ENCODE data around the gene ANO8.

DNA sequence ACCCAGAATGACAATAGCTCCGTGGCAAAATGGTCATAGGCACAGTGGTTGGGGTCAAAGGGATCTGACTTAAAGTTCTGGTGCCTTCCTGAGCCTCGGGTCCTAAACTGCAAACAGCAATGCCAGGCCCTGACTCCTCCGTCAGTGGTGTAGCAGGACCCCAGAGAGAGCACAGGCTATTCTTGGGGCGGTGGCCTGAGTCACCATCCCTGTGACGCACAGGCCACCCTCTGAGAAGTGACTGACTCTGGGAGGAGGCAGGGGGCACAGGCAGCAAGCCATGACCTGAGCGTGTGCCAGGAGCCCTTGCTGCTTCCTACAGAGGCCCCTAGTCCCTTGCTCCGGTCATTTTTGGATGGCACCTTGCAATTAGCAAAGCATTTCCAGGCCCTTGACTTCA lies 23.7 kb upstream of the ANO8 start:
- TF ChIP-seq SMC3 (IDR thresholded peaks at IDR 0.05; ENCODE audit: low read depth, low read length) (no peak), GABPA (IDR thresholded peaks at IDR 0.05; ENCODE audit: low read depth) (no peak), EP300 (IDR thresholded peaks at IDR 0.05; ENCODE audit: borderline replicate concordance in 1 of 2, low read depth in 1 of 2, low read length in 1 of 2) (no peak), CTCF (IDR thresholded peaks at IDR 0.05) (no peak), ELF1 (IDR thresholded peaks at IDR 0.05) (no peak), YY1 (IDR thresholded peaks at IDR 0.05; ENCODE audit: low read depth) (no peak), POLR2AphosphoS5 (IDR thresholded peaks at IDR 0.05; ENCODE audit: low read depth, low read length) (no peak)
- TF ChIP-seq, protein P1, sequence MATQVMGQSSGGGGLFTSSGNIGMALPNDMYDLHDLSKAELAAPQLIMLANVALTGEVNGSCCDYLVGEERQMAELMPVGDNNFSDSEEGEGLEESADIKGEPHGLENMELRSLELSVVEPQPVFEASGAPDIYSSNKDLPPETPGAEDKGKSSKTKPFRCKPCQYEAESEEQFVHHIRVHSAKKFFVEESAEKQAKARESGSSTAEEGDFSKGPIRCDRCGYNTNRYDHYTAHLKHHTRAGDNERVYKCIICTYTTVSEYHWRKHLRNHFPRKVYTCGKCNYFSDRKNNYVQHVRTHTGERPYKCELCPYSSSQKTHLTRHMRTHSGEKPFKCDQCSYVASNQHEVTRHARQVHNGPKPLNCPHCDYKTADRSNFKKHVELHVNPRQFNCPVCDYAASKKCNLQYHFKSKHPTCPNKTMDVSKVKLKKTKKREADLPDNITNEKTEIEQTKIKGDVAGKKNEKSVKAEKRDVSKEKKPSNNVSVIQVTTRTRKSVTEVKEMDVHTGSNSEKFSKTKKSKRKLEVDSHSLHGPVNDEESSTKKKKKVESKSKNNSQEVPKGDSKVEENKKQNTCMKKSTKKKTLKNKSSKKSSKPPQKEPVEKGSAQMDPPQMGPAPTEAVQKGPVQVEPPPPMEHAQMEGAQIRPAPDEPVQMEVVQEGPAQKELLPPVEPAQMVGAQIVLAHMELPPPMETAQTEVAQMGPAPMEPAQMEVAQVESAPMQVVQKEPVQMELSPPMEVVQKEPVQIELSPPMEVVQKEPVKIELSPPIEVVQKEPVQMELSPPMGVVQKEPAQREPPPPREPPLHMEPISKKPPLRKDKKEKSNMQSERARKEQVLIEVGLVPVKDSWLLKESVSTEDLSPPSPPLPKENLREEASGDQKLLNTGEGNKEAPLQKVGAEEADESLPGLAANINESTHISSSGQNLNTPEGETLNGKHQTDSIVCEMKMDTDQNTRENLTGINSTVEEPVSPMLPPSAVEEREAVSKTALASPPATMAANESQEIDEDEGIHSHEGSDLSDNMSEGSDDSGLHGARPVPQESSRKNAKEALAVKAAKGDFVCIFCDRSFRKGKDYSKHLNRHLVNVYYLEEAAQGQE (IDR thresholded peaks at IDR 0.05; ENCODE audit: low read depth, low read length), result no peak

All from SK-N-SH (cell line).